K562 (cell line): Measurements from ENCODE around the gene AANAT. TPM values are rescaled to one million over a fixed set of nuclear protein-coding genes. Genes with fewer than 3 reads are reported as not detected.

Experiments used
- ATAC-seq: fragments of 200-7000 bp; cut with Tn5 transposase; 3 replicates; pipeline ENCODE4 v1.9.1; 2020; ENCODE audit warnings: moderate library complexity
- Bru-seq: library from RNA; stranded (reverse); fragments of 400-500 nt; gene quantifications from one replicate; lab custom pipeline; 2021; lab: Mats Ljungman, UMichigan
- BruChase-seq, 2 experiments: library from RNA; stranded (reverse); fragments of 400-500 nt; gene quantifications; one replicate each; lab custom pipeline; 2021; lab: Mats Ljungman, UMichigan
- BruUV-seq: library from RNA; stranded (reverse); fragments of 400-500 nt; replicated peaks from 2 replicates; lab custom pipeline; 2021; lab: Mats Ljungman, UMichigan
- CTCF ChIA-PET: fragments of 300-600 bp; formaldehyde crosslinking; extraction: SDS; loops from one replicate; lab custom pipeline; 2021; ENCODE audit warnings: low intra/inter-chr PET ratio; lab: Yijun Ruan, JAX
- POLR2A ChIA-PET: fragments of 300-600, 350-650 bp; sonication (Branson Sonifier 250); formaldehyde crosslinking; extraction: SDS; loops from one replicate; lab custom pipeline; 2021; ENCODE audit warnings: antibody characterized with exemption, inconsistent platforms; lab: Yijun Ruan, JAX
- DNase-seq, 4 experiments: peaks; one replicate each; pipeline versions ENCODE4 v3.0.0 to v3.0.0-alpha.2; 2011 to 2018; ENCODE audit warnings: low spot score in 3 of 4, mixed read lengths in 3 of 4; ENCODE audit errors: extremely low read depth in 1 of 4
- FAIRE-seq: peaks from 2 replicates; lab custom pipeline; 2011; peaks lifted over from hg19 to GRCh38; lab: Jason Lieb, UNC
- H2AFZ ChIP-seq: 2 replicates; pipeline ENCODE4 v1.6.0; 2011; ENCODE audit warnings: low read depth, low read length, control low read depth, inconsistent platforms
- H3K27ac ChIP-seq: fragments of 200-600 bp; 3 replicates; pipeline ENCODE4 v1.8.0; 2011; ENCODE audit warnings: low read depth, mild to moderate bottlenecking, control low read depth, inconsistent platforms, low read length, moderate library complexity, mixed read lengths; ENCODE audit errors: extremely low read depth
- H3K27me3 ChIP-seq, 2 experiments: fragments of 300-600 bp in 1 of 2; 2 replicates in 1 of 2; 3 replicates in 1 of 2; pipeline versions ENCODE4 v1.6.0 to v1.8.0; 2011; ENCODE audit warnings: inconsistent platforms in 2 of 2, low read length in 2 of 2, mild to moderate bottlenecking in 1 of 2, mixed read lengths in 1 of 2, moderate library complexity in 1 of 2; ENCODE audit not compliant: control insufficient read depth in 2 of 2, insufficient read depth in 2 of 2
- H3K36me3 ChIP-seq: fragments of 300-600 bp; 3 replicates; pipeline ENCODE4 v1.8.0; 2011; ENCODE audit warnings: mild to moderate bottlenecking, low read length, inconsistent platforms; ENCODE audit not compliant: control insufficient read depth, insufficient read depth
- H3K4me1 ChIP-seq, 2 experiments: fragments of 200-600 bp in 1 of 2; replicated peaks in 1 of 2; 2 replicates in 1 of 2; 3 replicates in 1 of 2; pipeline versions ENCODE4 v1.5.1 to v1.8.0; 2011; ENCODE audit warnings: inconsistent platforms in 2 of 2, low read length in 2 of 2, mild to moderate bottlenecking in 1 of 2, mixed read lengths in 1 of 2, moderate library complexity in 1 of 2; ENCODE audit not compliant: control insufficient read depth in 2 of 2, insufficient read depth in 2 of 2
- H3K4me2 ChIP-seq: 2 replicates; pipeline ENCODE4 v1.6.1; 2011; ENCODE audit warnings: low read length, control low read depth, inconsistent platforms, mixed read lengths; ENCODE audit not compliant: insufficient read depth
- H3K4me3 ChIP-seq: fragments of 200-600 bp; sonication (generic), shearing (Covaris generic); 2 replicates; pipeline ENCODE4 v1.5.1; 2016; ENCODE audit warnings: control low read depth, inconsistent platforms
- H3K79me2 ChIP-seq: fragments of 200-600 bp; 3 replicates; pipeline ENCODE4 v1.8.0; 2011; ENCODE audit warnings: low read length, inconsistent platforms; ENCODE audit not compliant: control insufficient read depth, insufficient read depth
- H3K9ac ChIP-seq, 2 experiments: 2 replicates each; pipeline versions ENCODE4 v1.6.0 to v1.6.1; 2011; ENCODE audit warnings: low read depth in 2 of 2, low read length in 2 of 2, control low read depth in 1 of 2, inconsistent platforms in 1 of 2, mild to moderate bottlenecking in 1 of 2, mixed read lengths in 1 of 2; ENCODE audit not compliant: insufficient read depth in 1 of 2
- H3K9me1 ChIP-seq: one replicate; pipeline ENCODE4 v1.6.0; 2011; ENCODE audit warnings: inconsistent platforms, mild to moderate bottlenecking, low read length, moderate library complexity; ENCODE audit not compliant: control insufficient read depth, insufficient read depth
- H3K9me3 ChIP-seq: replicated peaks from 2 replicates; pipeline ENCODE4 v1.5.1; 2011; ENCODE audit warnings: low read depth, low read length, inconsistent platforms; ENCODE audit not compliant: control insufficient read depth, insufficient read depth
- H4K20me1 ChIP-seq: replicated peaks from 2 replicates; pipeline ENCODE4 v1.6.1; 2011; ENCODE audit warnings: low read length, inconsistent platforms, mixed read lengths; ENCODE audit not compliant: control insufficient read depth, insufficient read depth
- CBFB ChIP-seq: sonication (generic); formaldehyde crosslinking; IDR thresholded peaks from 2 replicates; pipeline ENCODE4 v1.4.0; 2020; ENCODE audit warnings: mild to moderate bottlenecking, missing genetic modification reagents
- KDM5B ChIP-seq: fragments of 200-600 bp; sonication (generic); IDR thresholded peaks from 2 replicates; pipeline ENCODE4 v1.6.1; 2012; ENCODE audit warnings: low read depth, mild to moderate bottlenecking, moderate library complexity, low read length, control low read depth, inconsistent platforms; ENCODE audit not compliant: insufficient replicate concordance
- SIRT6 ChIP-seq: IDR thresholded peaks from one replicate; pipeline ENCODE4 v1.6.1; 2012; ENCODE audit warnings: low read depth, mild to moderate bottlenecking, control low read depth, inconsistent platforms, low read length, moderate library complexity
- ZEB2 ChIP-seq: fragments of 450-650 bp; IDR thresholded peaks from 2 replicates; pipeline ENCODE4 v1.6.1; 2016
- ZNF76 ChIP-seq: fragments of 250-450 bp; sonication (Bioruptor Pico); IDR thresholded peaks from 2 replicates; pipeline ENCODE4 v1.4.0; 2020; ENCODE audit warnings: mild to moderate bottlenecking, moderate library complexity, borderline replicate concordance
- WGBS: fragments of 100-300 bp; shearing (Covaris generic); methylation state at CpG from one replicate; pipeline ENCODE4 v1.1.6; 2016; ENCODE audit warnings: low coverage, mixed read lengths; ENCODE audit not compliant: insufficient coverage; ENCODE audit errors: missing lambda C conversion rate; 5-methylcytosine and 5-hydroxymethylcytosine counted together
- in situ Hi-C: fragments of 300-500 bp; cut with MboI; formaldehyde crosslinking; loops from 4 replicates; pipeline ENCODE4 v1.15.0; 2018; ENCODE audit warnings: inconsistent platforms, mixed read lengths
- intact Hi-C: fragments of 100-400 bp; cut with micrococcal nuclease; formaldehyde crosslinking; loops from 2 replicates; pipeline ENCODE4 v1.14.2; 2022
- long read RNA-seq, 3 experiments: library from polyadenylated mRNA in 2 of 3; library from RNA in 1 of 3; unstranded in 2 of 3; stranded (forward) in 1 of 3; transcript quantifications; one replicate each; pipeline ENCODE4 v2.0.0, GENCODE V29; 2019 to 2022
- polyA minus RNA-seq, 3 experiments: library from RNA; depleted of rRNA, polyadenylated mRNA; stranded (reverse); fragments of >200 nt; gene quantifications; 2 replicates each; pipeline ENCODE4 v1.2.3, GENCODE V29; 2011
- polyA plus RNA-seq, 8 experiments: library from polyadenylated mRNA; depleted of rRNA in 4 of 8; stranded (reverse) in 5 of 8; unstranded in 3 of 8; fragments of >200 nt; fragmentation: Nextera tagmentation in 2 of 8; fragmentation: Illumina TruSeq in 1 of 8; extraction: Ambion mirVana in 2 of 8; extraction: Trizol in 1 of 8; gene quantifications; 2 replicates each; pipeline versions ENCODE4 v1.2.1 to v1.2.3, GENCODE V29; 2011 to 2014; ENCODE audit warnings: inconsistent platforms in 1 of 8, missing spikeins in 1 of 8
- total RNA-seq, 7 experiments: library from RNA; depleted of rRNA in 6 of 7; stranded (reverse); fragments of >200 nt in 6 of 7; fragmentation: Illumina TruSeq in 2 of 7; extraction: Trizol in 2 of 7; gene quantifications; 2 replicates each; pipeline versions ENCODE4 v1.2.1 to v1.2.3, GENCODE V29; 2011 to 2021; ENCODE audit warnings: low replicate concordance in 1 of 7
- TF ChIP-seq, protein P1 (sequence below): fragments of 250-450 bp; sonication (Bioruptor Pico); IDR thresholded peaks from 2 replicates; pipeline ENCODE4 v1.5.1; 2021; ENCODE audit warnings: mild to moderate bottlenecking
- TF ChIP-seq, protein P2 (sequence below): IDR thresholded peaks from 2 replicates; pipeline ENCODE4 v1.6.1; 2016; ENCODE audit warnings: missing genetic modification characterization, missing compliant biosample characterization
- TF ChIP-seq, protein P3 (sequence below), 2 experiments: fragments of 450-650 bp; IDR thresholded peaks; 2 replicates each; pipeline ENCODE4 v1.6.1; 2016

Gene AANAT
- not detected in 2 replicates for total RNA-seq (2011; cell fraction: chromatin; rRNA removed; ENCODE audit: low replicate concordance)
- total RNA-seq (2011; cell fraction: nucleolus; rRNA removed), result not detected in 2 replicates
- not detected in 2 replicates for total RNA-seq (2011; cell fraction: nucleoplasm; rRNA removed)
- total RNA-seq (2014; rRNA removed), result not detected in 2 replicates
- not detected in 2 replicates for total RNA-seq (2014; rRNA removed; fragmentation: Illumina TruSeq; extraction: Trizol)
- total RNA-seq (2015; rRNA removed; fragmentation: Illumina TruSeq; extraction: Trizol), result not detected in 2 replicates
- not detected in 2 replicates for total RNA-seq (2021)
- polyA plus RNA-seq (2011; rRNA removed), result not detected in 2 replicates
- not detected in 2 replicates for polyA plus RNA-seq (2011; cell fraction: cytosol; rRNA removed)
- polyA plus RNA-seq (2011; cell fraction: nucleus; rRNA removed), result not detected in 2 replicates
- polyA plus RNA-seq (2012), result not detected in 2 replicates
- not detected in 2 replicates for polyA plus RNA-seq (2014; fragmentation: Illumina TruSeq; extraction: Trizol)
- not detected for polyA plus RNA-seq (2014; fragmentation: Nextera tagmentation; extraction: Ambion mirVana)
- polyA plus RNA-seq (2014; rRNA removed), result not detected in 2 replicates
- polyA minus RNA-seq (2011; rRNA and poly(A)+ RNA removed), result not detected in 2 replicates
- not detected in 2 replicates for polyA minus RNA-seq (2011; cell fraction: cytosol; rRNA and poly(A)+ RNA removed)
- polyA minus RNA-seq (2011; cell fraction: nucleus; rRNA and poly(A)+ RNA removed), result not detected in 2 replicates
- percentile 6 among the genes with signal in this experiment for Bru-seq, nascent RNA
- BruChase-seq, experiment 1, labeled RNA remaining after a 2-hour chase, result not detected
- percentile 10 among the genes with signal in this experiment for BruChase-seq, experiment 2, labeled RNA remaining after a 6-hour chase
- long read RNA-seq, experiment 1, result 0 reads
- long read RNA-seq, experiment 2, result 0 reads
- long read RNA-seq, experiment 3, result 0 reads

DNA sequence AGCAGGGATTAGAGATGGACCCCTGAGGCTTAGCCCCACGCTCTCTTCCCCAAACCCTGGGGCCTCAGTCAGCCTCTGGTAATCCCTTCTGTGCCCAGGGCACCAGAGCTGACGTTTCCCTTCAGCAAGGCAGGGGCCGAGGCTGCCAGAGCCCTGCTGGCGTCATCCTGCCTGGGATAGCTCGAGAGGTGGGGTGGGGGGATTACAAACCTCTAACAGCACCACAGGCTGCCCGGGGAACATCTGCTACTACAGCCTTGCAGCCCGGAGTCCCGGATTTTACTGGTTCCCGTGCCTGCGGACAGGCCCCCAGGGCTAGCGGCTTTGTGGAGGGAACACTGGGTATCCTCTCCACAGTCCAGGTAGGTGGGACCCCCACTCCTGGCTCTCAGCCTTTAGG lies at the start of gene AANAT:
Gene AANAT, plus strand, starts transcription at position 238 of the 400 bp plus-strand sequence. CDS start 1,144 bp downstream, outside the sequence.
- 0 out of 2 replicates have a peak, but pooled peaks cover 2% of the 10 kb centered on the region for H4K20me1 ChIP-seq
- TF ChIP-seq, protein P1, sequence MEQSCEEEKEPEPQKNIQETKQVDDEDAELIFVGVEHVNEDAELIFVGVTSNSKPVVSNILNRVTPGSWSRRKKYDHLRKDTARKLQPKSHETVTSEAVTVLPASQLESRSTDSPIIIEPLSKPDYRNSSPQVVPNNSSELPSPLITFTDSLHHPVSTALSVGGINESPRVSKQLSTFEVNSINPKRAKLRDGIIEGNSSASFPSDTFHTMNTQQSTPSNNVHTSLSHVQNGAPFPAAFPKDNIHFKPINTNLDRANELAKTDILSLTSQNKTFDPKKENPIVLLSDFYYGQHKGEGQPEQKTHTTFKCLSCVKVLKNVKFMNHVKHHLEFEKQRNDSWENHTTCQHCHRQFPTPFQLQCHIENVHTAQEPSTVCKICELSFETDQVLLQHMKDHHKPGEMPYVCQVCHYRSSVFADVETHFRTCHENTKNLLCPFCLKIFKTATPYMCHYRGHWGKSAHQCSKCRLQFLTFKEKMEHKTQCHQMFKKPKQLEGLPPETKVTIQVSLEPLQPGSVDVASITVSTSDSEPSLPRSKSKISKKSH, result no peak
- TF ChIP-seq, protein P2, sequence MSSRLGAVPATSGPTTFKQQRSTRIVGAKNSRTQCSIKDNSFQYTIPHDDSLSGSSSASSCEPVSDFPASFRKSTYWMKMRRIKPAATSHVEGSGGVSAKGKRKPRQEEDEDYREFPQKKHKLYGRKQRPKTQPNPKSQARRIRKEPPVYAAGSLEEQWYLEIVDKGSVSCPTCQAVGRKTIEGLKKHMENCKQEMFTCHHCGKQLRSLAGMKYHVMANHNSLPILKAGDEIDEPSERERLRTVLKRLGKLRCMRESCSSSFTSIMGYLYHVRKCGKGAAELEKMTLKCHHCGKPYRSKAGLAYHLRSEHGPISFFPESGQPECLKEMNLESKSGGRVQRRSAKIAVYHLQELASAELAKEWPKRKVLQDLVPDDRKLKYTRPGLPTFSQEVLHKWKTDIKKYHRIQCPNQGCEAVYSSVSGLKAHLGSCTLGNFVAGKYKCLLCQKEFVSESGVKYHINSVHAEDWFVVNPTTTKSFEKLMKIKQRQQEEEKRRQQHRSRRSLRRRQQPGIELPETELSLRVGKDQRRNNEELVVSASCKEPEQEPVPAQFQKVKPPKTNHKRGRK, result no peak
- TF ChIP-seq ZNF76 (CRISPR knock-in tag) (no peak), ZEB2 (no peak), CBFB (CRISPR knock-in tag) (no peak), KDM5B (no peak), SIRT6 (no peak)
- TF ChIP-seq, protein P3, sequence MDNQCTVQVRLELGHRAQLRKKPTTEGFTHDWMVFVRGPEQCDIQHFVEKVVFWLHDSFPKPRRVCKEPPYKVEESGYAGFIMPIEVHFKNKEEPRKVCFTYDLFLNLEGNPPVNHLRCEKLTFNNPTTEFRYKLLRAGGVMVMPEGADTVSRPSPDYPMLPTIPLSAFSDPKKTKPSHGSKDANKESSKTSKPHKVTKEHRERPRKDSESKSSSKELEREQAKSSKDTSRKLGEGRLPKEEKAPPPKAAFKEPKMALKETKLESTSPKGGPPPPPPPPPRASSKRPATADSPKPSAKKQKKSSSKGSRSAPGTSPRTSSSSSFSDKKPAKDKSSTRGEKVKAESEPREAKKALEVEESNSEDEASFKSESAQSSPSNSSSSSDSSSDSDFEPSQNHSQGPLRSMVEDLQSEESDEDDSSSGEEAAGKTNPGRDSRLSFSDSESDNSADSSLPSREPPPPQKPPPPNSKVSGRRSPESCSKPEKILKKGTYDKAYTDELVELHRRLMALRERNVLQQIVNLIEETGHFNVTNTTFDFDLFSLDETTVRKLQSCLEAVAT (IDR thresholded peaks at IDR 0.05), result no peak
- TF ChIP-seq, all 486 proteins: peak for 0
- in situ Hi-C loops, result loop anchor here (5.0 kb wide), 1 partner anchor 40 kb away; no protein-coding TSS in a partner anchor
- peaks cover 0 to 36% of the 10 kb centered on the region in 2 experiments; a peak in 2 of 5 replicates for H3K4me1 ChIP-seq
- H3K27ac ChIP-seq, result no peak within 1 kb of the TSS
- no peak within 1 kb of the TSS for H3K4me2 ChIP-seq
- H3K9me3 ChIP-seq, result no peaks in the 10 kb centered on the region
- H3K4me3 ChIP-seq, result no peak within 1 kb of the TSS
- intact Hi-C loops, result no loop called here
- H3K79me2 ChIP-seq, result no peaks in the 10 kb centered on the region
- FAIRE-seq, result no peak
- H3K9ac ChIP-seq, result peak within 1 kb of the TSS in 1 of 2 experiments; percentile 79; a peak in 2 of 4 replicates
- no peak for DNase-seq
- BruUV-seq, result no TSS peak
- ChIA-PET POLR2A (no interaction called here), CTCF (interaction anchor here (6.9 kb wide), 1 partner anchor 39 kb away, joined by 100 read pairs; no protein-coding TSS in a partner anchor)
- no peak within 1 kb of the TSS for H2AFZ ChIP-seq
- ATAC-seq, result no peak
- H3K27me3 ChIP-seq, result peaks cover 6 to 47% of the 10 kb centered on the region in 2 experiments; a peak in 3 of 5 replicates
- no peaks in the 10 kb centered on the region for H3K9me1 ChIP-seq
- no peaks in the 10 kb centered on the region for H3K36me3 ChIP-seq
- 12% methylated on average over 11 of the region's 11 CpGs for WGBS
